Middle frontal gyrus (tissue), 1 donor: ENCODE results near the gene TNFRSF8.

Experiments used
- DNase-seq: peaks from one replicate; pipeline ENCODE4 v3.0.0-alpha.2; 2015; ENCODE audit warnings: low spot score; ENCODE audit errors: extremely low spot score

Gene TNFRSF8

DNA sequence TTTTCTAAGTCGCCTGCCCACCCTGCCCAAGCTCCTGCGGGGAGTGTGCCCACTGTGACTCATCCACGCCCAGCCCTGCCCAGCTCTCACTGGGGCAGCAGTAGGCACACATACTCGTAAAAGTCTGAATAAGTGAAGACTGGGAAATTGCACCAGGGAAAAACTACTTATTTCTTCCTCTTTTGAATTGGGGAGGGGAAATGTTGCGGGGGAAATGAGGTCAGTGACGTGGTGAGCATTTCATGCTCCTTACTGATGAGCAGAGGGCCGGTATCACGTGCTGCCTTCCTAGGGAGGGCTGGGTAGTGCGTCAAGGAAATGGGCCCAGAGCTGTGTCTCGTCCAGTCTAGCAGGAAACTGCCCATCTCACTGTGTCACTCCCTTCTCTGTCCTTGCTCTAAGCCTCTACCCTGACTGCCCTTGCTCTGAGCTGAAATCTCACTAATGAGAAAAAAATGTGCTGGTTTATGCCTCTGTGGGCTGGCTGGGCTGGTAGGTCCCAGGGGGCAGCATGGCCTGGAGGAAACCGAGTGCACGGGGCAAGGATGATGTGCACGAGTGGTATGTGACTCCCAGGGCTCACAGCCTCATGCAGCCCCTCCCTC lies 90.2 kb downstream of the TNFRSF8 start:
- no peak for DNase-seq

DNA sequence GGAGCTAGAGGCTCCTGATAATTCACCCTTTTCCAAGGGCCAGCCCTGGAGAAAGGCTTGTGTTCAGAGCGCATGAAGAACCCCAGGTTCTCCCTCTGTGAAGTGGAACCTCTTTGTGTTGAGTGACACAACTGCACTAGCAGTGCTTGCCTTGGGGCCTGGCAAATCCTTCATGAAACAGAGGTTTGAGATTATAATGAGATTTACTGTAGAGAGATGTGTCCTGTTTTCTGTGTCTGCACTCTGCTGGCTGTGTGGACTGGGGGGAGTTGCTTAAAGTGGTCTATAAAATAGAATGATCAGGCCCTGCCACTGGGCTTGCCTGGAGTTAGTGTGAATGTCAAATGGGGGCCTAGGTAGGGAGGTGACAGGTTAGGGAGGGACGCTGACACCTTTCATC lies 92.2 kb downstream of the TNFRSF8 start:
- DNase-seq = no peak

DNA sequence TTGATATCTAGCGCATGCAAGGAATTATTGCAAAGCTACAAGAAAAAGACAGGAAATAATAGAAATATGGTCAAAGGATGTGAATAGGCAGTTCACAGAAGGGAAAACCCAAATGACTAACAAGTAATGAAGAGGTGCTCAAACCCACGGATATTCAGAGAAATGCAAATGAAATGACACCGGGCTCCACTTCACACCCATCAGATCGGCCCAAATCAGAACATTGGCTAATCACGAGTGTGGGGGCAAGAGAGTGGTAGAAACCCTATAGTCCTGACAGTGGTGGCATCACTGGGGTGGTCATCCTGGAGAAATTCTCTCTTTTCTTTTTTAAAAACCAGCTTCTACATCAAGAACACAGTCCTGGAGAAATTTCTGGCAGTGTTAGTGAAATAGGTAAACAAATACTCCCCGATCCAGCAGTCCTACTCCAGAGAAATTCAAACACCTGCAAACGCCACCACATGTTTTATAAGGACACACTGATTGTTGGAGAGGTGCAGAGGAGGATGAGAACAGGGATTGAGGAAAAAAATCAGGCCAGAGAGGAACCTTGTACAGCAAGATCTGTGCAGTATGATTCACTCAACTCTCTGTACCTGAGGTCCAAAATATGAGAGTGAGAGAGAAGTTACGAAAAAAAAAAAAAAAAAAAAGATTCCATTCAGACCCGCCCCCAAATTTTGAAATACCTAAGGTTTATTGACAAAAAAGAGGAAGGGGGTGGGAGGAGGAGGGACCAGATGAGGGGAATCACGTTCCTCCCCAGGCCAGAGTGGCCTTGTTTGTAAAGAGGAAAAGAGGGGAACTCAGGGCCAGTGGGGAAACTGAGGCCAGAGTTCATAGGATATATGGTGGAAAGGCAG lies 94.5 kb downstream of the TNFRSF8 start:
- DNase-seq = no peak

DNA sequence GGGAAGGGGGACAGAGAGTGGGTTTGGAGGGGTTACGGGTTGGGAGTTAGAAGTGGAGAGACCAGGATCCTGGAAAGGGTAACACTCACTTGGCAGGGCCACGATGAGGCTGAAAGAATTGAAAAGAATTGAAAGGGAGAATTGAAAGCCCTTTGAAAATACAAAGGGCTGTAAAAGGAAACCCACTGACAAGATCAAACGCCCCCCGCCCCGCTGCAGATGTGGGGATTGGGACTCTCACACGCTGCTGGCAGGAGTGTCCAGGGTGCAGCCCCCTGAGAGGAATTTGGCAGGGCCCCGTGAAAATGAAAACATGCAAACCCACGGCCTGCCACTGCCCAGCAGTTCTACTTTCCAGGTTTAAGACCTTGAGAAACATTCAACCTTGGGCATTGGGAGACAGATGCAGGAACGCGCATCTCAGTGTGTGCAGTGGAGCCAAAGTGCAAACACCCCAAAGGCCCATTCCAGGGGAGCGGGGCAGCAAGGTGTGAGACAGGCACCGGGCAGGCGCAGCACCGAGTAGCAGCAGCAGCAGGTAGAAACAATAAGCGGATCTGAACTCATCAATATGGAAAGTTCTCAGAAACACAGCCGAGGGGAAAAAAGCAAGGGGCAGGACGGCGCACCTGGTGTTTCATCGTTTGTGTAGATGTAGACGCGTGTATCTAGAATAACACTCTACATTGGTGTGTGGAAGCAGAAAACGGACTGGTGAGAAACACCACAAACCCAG lies 95.4 kb downstream of the TNFRSF8 start:
- DNase-seq = no peak

- no peak for DNase-seq
Observed at GRCh38 chr1:12159816-12160215, 96.7 kb downstream of the TNFRSF8 start.

DNA sequence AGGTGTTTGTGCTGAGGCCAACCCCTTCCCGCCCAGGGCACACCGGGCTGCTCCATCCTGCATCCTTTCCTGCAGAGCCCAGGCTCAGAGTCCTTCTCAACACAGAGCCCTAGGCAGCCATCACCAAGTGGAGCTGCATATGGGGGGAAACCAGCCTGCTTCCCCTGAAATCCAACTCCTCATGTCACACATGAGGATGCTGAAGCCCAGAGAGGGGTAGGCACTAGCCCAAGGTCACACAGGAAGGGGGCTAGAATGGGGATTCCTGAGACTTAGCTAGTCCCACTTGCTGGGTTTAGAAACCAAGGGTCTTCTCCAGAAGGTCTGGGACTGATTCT lies 98.2 kb downstream of the TNFRSF8 start:
- no peak for DNase-seq

- DNase-seq = no peak
Observed at GRCh38 chr1:12161662-12162458, 98.8 kb downstream of the TNFRSF8 start.

DNA sequence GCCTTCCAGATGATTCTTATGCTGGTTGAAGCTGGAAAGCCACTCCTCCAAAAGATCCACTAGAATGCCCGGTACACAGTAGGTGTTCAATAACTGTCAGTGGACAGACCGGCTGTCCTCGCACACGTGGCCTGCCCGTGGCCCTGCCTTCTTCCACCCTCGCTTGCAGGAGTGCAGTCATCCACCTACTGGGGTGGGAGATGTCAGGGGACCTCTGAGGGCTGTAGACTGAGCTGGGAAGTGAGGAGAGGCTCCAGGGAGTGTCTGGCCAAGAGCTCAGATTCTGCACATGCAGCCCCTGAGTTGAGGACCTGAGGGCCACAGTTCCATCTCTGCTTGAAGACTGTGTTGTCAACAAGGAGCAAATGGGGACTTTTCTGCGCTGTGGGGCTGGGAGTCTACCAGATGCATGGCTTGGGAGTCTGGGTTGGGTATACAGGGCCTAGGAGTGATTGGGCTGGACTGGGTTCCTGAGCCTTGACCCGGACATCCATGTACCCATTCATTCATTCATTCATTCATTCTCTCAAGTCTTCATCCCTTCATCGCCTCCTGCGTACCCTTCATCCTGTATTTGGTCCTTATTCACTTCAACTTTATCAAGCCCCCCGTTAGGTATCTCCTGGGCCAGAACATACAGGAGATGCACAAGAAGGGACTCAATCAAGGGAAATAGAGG lies 99.5 kb downstream of the TNFRSF8 start:
- DNase-seq = no peak

GRCh38 chr1:12163210-12163609 lies 100.1 kb downstream of the TNFRSF8 start:
- DNase-seq = no peak

DNA sequence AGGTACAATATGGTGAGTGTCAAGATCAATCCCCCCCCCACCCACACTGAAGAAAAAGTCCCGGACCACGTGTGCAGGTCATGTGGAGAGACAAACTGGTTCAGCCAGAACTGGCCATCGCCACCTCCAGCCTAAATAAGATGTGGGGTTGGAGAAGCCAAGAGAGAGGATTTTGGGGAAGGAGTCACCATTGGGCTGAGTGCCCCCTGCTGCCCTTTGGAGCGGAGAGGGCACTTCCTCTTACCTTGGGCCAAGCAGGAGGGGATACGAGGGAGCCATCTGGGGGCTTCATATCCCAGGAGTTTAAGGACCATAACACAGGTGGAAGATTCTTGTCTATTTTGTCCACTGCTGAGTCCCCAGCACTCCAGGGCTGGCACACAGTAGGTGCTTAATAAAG lies 101.1 kb downstream of the TNFRSF8 start:
- DNase-seq = no peak

DNA sequence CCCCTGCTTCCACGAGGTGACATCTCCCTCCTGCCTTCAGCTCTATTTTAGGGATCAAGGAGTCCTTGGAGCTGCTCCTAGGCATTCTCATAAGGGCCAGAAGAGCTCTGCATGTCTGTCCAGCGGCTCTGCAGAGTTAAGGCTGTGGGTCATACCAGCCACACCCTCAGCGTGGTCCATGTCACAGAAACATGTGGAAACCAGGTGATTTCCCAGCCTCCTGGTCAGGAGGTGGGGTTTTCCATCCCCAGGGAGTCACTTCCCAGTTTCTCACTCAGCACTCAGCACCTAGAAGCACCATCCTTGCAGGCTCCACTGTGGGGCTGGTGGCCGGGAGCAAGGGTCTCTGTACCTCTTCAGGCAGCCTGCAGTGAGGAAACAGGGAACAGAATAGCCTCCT lies 102.2 kb downstream of the TNFRSF8 start:
- DNase-seq = no peak

DNA sequence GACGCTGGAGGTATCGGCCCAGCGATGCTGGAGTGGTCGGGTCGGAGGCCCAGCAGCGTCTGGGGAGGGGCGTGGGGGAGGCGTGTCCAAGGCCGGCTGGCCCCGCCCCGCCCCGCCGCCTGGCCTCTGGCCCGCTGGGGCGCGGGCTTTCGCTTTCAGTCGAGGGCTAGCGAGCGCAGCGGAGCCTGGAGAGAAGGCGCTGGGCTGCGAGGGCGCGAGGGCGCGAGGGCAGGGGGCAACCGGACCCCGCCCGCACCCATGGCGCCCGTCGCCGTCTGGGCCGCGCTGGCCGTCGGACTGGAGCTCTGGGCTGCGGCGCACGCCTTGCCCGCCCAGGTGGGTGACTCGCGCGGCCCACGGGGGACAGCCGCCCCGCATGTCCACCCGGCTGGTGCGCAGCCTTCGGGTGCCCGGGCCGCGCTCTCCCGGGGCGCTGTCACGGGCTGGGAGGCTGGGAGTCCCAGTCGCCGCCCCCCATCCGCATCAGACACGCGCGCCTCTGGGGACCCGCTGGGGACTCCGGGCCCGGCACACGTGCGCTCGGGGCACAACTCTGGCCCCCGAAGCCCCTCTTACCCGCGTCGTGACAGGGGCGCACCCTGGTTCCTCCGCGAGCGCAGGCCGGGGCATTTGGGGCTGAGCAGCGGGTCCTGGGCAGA lies 103.9 kb downstream of the TNFRSF8 start, which contains the start of gene TNFRSF1B:
Gene TNFRSF1B, plus strand, starts transcription at position 158 of the 659 bp plus-strand sequence. Its CDS starts 101 bp downstream, at position 259.
- no peak for DNase-seq

DNA sequence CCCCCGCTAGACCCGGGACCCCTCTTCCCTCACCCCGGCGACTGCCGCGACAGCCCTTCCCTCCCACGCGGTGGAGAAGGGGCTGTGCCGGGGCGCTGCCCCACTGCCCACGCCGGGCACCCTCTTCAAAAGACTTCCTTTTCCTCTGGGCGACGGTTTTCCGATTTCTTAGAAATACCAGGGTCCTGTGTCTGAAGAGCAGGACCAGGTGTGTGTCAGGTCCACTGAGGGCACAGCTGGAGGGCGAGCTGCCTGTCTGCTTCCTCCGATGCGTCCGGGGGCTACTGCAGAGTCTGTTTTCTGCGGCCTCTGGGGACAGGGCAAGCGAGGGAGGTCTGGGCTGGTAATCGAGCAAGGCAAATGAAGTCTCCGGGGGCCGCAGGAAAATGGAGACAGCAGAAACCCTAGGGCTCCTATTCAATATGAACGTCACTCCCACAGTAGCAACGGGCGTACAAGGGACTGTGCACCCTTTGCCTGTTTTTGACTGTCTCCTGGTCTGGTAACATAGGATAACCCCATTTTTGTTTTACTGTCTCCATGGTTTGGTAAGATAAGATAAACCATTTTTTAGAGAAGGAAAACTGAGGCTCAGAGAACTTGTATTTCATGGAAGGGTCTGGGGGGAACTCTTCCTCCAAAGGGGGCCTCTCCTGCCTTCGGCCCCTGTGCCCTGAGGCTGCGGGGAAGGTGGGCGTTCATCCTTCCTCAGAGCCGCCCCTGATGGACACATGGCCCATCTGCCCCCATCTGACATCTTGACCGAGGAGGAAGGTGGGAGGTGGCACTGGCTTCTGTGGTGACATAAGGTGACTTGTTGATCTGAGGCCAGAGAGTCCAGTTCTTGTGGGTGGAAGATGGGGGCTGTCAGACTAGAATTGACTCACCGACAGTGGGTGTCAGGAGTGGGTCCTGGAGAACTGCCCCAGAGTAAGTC lies 104.7 kb downstream of the TNFRSF8 start:
- no peak for DNase-seq

DNA sequence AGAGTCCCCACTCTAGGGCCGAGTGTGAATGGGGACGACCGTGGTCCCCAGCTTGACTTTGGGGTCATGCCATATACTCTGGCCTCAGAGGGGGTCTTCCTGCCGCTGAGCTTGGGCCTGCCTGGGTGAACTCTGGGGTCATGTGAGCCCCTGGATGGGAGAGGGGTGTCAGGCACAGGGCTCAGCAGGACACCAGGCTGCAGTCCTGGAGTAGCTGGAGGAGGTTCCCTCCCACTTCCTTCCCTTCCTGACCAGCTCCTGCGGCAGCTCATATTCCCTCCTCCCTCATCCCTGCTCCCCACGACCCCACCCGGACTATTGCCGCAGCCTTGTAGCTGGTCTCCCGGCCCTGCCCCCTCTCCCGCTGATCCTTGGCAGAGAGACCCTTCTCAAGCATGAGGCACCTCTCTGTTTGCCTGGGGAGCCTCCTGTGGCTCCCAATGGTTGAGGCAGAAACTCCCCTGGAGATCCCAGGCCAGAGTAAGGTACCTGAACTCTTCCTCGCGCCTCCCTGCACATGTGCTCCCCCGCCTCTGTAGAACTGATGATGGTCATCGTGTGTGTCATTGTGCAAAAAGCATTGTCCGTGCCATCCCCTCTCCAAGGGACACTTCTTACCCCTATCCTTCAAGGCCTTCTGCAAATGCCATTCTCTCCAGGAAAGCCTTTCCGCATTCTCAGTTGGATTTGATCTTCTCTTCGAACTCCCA lies 105.5 kb downstream of the TNFRSF8 start:
- DNase-seq = no peak

GRCh38 chr1:12169442-12170135 lies 106.5 kb downstream of the TNFRSF8 start:
- DNase-seq = no peak

DNA sequence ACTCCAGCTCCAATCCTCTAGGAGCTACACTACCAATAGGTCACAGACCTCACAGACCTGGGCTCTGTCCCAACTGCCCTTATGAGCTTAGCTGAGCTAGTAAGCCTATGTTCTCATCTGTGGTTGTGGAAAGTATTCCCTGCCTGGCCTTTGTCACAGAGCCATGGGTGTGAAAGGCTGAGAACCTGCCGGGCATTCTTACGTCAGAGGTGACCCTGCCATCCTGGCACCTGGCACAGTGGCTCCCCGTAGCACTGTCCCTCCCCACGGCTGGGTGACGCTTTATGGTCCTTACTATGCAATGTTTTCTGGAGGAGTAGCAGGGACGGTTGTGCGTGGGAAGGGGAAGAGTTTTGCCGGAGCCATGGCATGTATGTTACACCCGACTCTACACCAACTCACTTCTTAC lies 107.2 kb downstream of the TNFRSF8 start:
- no peak for DNase-seq

DNA sequence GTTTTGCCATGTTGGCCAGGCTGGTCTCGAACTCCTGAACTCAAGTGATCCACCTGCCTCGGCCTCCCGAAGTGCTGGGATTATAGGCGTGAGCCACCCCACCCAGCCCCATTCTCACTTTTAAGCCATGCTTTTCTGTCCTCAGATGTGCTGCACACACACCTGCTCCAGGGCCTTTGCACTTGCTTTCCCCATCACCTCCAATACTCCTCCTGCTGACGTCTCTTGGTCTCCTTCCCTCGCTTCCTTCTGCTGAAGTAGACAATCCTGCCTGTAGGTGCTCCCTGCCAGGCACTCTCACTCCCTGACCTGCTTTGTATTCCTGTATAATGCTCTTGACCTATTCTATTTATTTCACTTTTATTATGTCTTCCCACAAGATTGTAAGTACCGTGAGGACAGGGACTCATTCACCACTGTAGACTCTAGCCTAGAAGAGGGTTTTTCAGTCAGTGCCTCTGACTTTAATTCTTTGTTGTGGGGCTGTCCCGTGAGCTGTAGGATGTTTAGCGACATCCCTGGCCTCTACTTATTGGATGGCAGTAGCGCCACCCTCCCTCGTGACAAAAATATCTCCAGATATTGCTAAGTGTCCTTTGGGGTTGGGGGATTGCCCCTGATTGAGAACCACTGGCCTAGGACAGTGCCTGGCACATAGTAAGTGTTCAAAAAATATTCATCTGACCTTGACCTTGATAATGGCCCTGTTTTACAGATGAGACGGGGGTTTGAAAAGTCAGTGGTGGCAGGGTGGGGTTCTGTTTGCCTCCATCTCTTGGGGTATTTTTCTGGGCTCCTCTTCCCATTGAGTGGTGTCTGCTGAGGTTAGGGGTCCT lies 108.3 kb downstream of the TNFRSF8 start:
- DNase-seq = no peak
